Activated naive CD4-positive, alpha-beta T cell treated with anti-CD3 and anti-CD28 coated beads, Interleukin-2, amount 50 U/mL, for 24 hours (primary cell): ENCODE results near the gene KDM4B.
"Not testable (repeated sequence)": the region's sequence is repeated elsewhere in the genome, so short reads cannot be mapped to it uniquely, and the experiment has no call there.

ENCODE experiments used
- H3K27ac Mint-ChIP-seq: one replicate; pipeline ENCODE4 v1.8.0; 2021; ENCODE audit warnings: mild to moderate bottlenecking, mixed read lengths
- H3K27me3 Mint-ChIP-seq: one replicate; pipeline ENCODE4 v1.8.0; 2021; ENCODE audit warnings: mixed read lengths
- H3K36me3 Mint-ChIP-seq: one replicate; pipeline ENCODE4 v1.8.0; 2021; ENCODE audit warnings: mixed read lengths
- H3K4me1 Mint-ChIP-seq: one replicate; pipeline ENCODE4 v1.8.0; 2021; ENCODE audit warnings: mixed read lengths
- H3K4me3 Mint-ChIP-seq: one replicate; pipeline ENCODE4 v1.8.0; 2021; ENCODE audit warnings: mild to moderate bottlenecking, mixed read lengths
- H3K9me3 Mint-ChIP-seq: one replicate; pipeline ENCODE4 v1.8.0; 2021; ENCODE audit warnings: mixed read lengths

The KDM4B gene

DNA sequence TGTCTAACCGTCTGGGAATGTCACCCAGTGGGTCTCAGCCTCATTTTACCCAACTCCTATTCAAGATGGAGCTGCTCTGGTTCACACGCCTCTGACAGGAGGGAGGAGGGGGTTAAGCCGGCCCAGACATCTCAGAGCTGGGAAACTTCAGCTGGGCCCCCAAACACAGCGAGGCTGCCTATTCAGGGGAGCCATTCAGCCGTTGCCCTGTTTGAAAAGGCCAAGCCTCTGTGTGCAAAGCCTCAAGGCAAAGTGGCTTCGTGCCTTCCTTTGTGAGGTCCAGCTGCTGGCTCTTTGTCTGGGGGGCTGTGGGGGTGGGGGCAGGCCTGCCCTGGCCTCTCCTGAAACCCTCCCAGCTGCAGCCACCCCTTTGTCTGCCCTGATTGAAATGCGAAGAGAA, 224.3 kb downstream of the KDM4B start:
- no peaks in the 10 kb centered on the region for H3K9me3 Mint-ChIP-seq
- H3K27ac Mint-ChIP-seq = no peak overlapping the region
- no peaks in the 10 kb centered on the region for H3K27me3 Mint-ChIP-seq
- no peaks in the 10 kb centered on the region for H3K36me3 Mint-ChIP-seq
- H3K4me1 Mint-ChIP-seq = peaks cover 4% of the 10 kb centered on the region
- H3K4me3 Mint-ChIP-seq = no peak overlapping the region

DNA sequence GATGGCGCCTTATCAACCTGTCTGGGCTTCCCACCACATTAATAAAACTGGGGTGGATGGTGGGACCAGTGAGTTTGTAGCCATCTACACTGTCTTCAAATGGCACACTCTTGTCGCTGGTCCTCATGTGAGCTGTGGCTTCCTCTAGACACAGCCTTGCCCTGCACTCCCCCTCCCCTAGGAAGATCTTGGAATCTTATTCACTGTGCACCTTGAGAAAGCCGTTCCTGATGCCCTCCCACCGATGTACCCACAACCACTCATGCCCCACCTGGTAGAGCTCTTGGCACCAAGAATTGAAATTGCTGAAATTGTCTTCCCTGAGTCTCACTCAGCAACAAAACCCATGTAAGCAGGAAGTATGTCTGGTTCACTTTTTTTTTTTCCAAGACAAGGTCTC, 225.7 kb downstream of the KDM4B start:
- Mint-ChIP-seq H3K9me3 (no peaks in the 10 kb centered on the region), H3K4me1 (no peaks in the 10 kb centered on the region), H3K27me3 (no peaks in the 10 kb centered on the region), H3K27ac (no peak overlapping the region), H3K36me3 (no peaks in the 10 kb centered on the region), H3K4me3 (no peak overlapping the region)

- not testable (repeated sequence) for H3K36me3 Mint-ChIP-seq, H3K27ac Mint-ChIP-seq, H3K4me3 Mint-ChIP-seq, H3K4me1 Mint-ChIP-seq, H3K9me3 Mint-ChIP-seq, H3K27me3 Mint-ChIP-seq
Observed at GRCh38 chr19:5195587-5195986, 226.7 kb downstream of the KDM4B start.

DNA sequence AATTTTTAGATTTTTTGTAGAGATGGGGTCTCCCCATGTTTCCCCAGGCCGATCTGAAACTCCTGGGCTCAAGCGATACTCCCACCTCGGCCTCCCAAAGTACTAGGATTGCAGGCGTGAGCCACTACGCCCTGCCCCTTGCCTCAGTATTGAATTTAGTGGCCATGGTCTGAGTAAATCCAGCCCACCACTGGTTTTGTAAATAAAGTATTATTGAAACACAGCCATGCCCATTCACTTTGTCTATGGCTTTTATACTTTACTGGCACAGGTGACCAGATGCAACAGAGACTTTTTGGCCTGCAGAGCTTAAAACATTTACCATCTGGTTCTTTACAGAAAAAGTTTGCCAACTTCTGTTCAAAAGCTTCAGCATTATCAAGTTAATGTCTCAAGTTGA, 227.9 kb downstream of the KDM4B start:
- Mint-ChIP-seq H3K9me3 (peaks cover 2% of the 10 kb centered on the region), H3K36me3 (peaks cover 3% of the 10 kb centered on the region), H3K4me1 (no peaks in the 10 kb centered on the region), H3K27me3 (no peaks in the 10 kb centered on the region), H3K4me3 (no peak overlapping the region), H3K27ac (no peak overlapping the region)

- no peak overlapping the region for H3K4me3 Mint-ChIP-seq
- peaks cover 4% of the 10 kb centered on the region for H3K9me3 Mint-ChIP-seq
- H3K27ac Mint-ChIP-seq = no peak overlapping the region
- H3K27me3 Mint-ChIP-seq = no peaks in the 10 kb centered on the region
- H3K36me3 Mint-ChIP-seq = peaks cover 4% of the 10 kb centered on the region
- peaks cover 7% of the 10 kb centered on the region for H3K4me1 Mint-ChIP-seq
Observed at GRCh38 chr19:5200844-5201243, 231.9 kb downstream of the KDM4B start.

- Mint-ChIP-seq H3K9me3 (peaks cover 4% of the 10 kb centered on the region), H3K27me3 (no peaks in the 10 kb centered on the region), H3K36me3 (peaks cover 4% of the 10 kb centered on the region)
Observed at GRCh38 chr19:5202553-5202952, 233.6 kb downstream of the KDM4B start.

More at GRCh38 chr19:5202553-5202952, 233.6 kb downstream of the KDM4B start:
- Mint-ChIP-seq H3K4me1 (peaks cover 7% of the 10 kb centered on the region), H3K4me3 (no peak overlapping the region), H3K27ac (no peak overlapping the region)
